Thyroid gland (tissue), 4 donors: ENCODE data around the gene DEFB124. TPM values are rescaled to one million over a fixed set of nuclear protein-coding genes. Genes with fewer than 3 reads are reported as not detected.
A peak's percentile ranks its signal among the peaks of the same experiment; 100 is the strongest.
"Not testable (repeated sequence)": the region's sequence is repeated elsewhere in the genome, so short reads cannot be mapped to it uniquely, and the experiment has no call there.

Experiments used
- DNase-seq, 2 donors: peaks; one replicate each; pipeline ENCODE4 v3.0.0-alpha.2; 2019
- H3K27ac ChIP-seq, 3 donors: fragments of 200-600 bp; sonication (generic); 1 replicate in 2 of 3; 2 replicates in 1 of 3; pipeline ENCODE4 v1.5.1; 2016 to 2019; ENCODE audit warnings: mild to moderate bottlenecking in 1 of 3, moderate library complexity in 1 of 3
- H3K27me3 ChIP-seq: fragments of 200-600 bp; sonication (generic); one replicate; pipeline ENCODE4 v1.5.1; 2019
- H3K36me3 ChIP-seq, 2 donors: fragments of 200-600 bp; sonication (generic); one replicate each; pipeline ENCODE4 v1.5.1; 2016 to 2019
- H3K4me1 ChIP-seq, 2 donors: fragments of 200-600 bp; sonication (generic); one replicate each; pipeline ENCODE4 v1.5.1; 2017 to 2019
- H3K4me3 ChIP-seq, 3 donors: fragments of 200-600 bp; sonication (generic); replicated peaks in 1 of 3; 1 replicate in 2 of 3; 2 replicates in 1 of 3; pipeline ENCODE4 v1.5.1; 2016; ENCODE audit warnings: mild to moderate bottlenecking in 1 of 3
- H3K9me3 ChIP-seq: fragments of 200-600 bp; sonication (generic); one replicate; pipeline ENCODE4 v1.5.1; 2017
- CTCF ChIP-seq, 6 experiments: fragments of 200-600 bp in 3 of 6; fragments of 450-650 bp in 3 of 6; sonication (generic) in 3 of 6; IDR thresholded peaks; one replicate each; pipeline ENCODE4 v1.5.1; 2016 to 2019; ENCODE audit warnings: antibody characterized with exemption in 6 of 6, mild to moderate bottlenecking in 2 of 6, inconsistent platforms in 1 of 6, moderate library complexity in 1 of 6
- POLR2A ChIP-seq, 2 donors: fragments of 450-650 bp; IDR thresholded peaks; one replicate each; pipeline ENCODE4 v1.6.1; 2017; ENCODE audit warnings: antibody characterized with exemption in 2 of 2, mild to moderate bottlenecking in 2 of 2, moderate library complexity in 1 of 2
- WGBS, 2 donors: methylation state at CpG; one replicate each; pipeline ENCODE4 v1.1.5; 2017; 5-methylcytosine and 5-hydroxymethylcytosine counted together
- intact Hi-C: fragments of 100-400 bp; cut with DNase I; formaldehyde crosslinking; loops from one replicate; pipeline ENCODE4 v1.15.1; 2023
- total RNA-seq, 4 donors: library from RNA; depleted of rRNA; stranded (reverse); fragments of >200 nt; gene quantifications; one replicate each; pipeline ENCODE4 v1.2.3, GENCODE V29; 2016

DEFB124 gene
- total RNA-seq, 4 donors from 2014 or later = not detected

DNA sequence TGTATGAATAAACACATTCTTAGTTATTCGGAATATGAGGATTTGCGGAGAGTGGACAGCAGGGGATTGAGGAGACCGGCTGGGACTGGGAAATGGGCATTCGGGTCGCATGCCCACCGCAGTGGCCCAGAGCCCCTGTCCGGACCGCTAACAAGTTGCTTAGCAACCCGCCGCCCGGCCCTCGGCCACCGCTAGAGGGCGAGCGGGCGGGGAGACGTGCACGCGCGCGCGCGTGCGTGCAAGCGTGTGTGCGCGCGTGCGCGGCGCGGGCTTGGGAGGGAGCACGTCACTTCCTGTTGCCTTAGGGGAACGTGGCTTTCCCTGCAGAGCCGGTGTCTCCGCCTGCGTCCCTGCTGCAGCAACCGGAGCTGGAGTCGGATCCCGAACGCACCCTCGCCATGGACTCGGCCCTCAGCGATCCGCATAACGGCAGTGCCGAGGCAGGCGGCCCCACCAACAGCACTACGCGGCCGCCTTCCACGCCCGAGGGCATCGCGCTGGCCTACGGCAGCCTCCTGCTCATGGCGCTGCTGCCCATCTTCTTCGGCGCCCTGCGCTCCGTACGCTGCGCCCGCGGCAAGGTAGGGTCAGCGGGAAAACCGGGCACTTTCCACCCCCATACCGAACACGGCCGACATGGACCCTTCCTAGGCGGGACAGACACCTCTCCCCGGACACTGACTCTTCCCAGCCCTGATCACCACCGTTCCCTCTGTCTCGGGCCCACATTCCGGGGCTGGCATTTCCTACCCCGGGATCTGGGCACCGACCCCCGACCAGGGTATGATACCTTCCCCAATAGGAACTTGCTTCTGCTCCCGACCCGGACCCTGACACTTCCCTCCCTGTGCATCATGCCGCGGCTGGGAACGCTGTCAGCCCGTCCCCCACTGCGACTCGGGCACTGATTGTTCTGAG lies 39.5 kb upstream of the DEFB124 start, which contains the start of gene HM13:
Gene HM13 (plus strand): TSS at position 289 of the 918 bp plus-strand sequence. CDS start 110 bp downstream, at position 399.
- H3K27ac ChIP-seq = peak within 1 kb of the TSS in 2 of 3 donors; percentile 71 to 74
- no peaks in the 10 kb centered on the region for H3K36me3 ChIP-seq
- 0 to 1% methylated on average over 37 to 42 of the region's 86 CpGs for WGBS, 2 donors
- intact Hi-C loops = no loop called here
- peak within 1 kb of the TSS; percentile 62 to 92 (median 86) for H3K4me3 ChIP-seq
- peak; percentile 88 to 93 for DNase-seq
- H3K9me3 ChIP-seq = no peaks in the 10 kb centered on the region
- H3K4me1 ChIP-seq = peaks cover 27 to 43% of the 10 kb centered on the region in 2 donors
- H3K27me3 ChIP-seq = no peaks in the 10 kb centered on the region
- peak; percentile 62 to 99 (median 98) for TF ChIP-seq CTCF (IDR thresholded peaks at IDR 0.05)
- TF ChIP-seq POLR2A (IDR thresholded peaks at IDR 0.05) = peak; percentile 26 to 85

DNA sequence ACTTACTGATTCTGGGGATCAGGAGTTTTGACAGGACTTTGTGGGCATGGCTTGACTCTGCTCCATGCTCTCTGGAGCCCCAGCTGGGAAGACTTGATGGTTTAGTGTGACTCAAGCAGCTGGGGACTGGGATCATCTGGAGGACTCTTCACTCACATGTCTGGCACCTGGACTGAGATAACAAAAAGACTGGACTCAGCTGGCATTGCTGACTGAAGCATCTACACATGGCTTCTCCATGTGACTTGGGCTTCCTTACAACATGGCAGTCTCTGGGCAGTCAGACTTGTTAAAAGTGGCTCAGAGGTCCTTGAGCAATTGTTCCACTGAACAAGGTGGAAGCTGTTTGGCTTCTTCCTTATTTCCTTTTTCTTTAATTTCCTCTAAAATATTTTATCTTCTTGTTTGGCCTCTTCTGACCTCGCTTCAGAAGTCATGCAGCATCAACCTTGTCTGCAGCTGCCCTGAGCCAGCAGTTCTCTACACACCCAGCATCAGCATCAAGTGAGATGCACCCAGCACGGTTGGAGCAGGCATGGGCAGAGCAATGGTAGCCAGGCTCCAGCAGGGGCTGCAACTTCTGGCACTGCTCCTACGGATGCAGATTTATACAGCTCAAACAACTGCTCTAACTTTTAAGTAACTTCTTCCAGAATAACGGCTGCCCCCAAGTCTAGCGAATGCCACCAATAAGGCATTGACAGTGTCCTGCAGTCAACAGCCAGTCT lies 33.8 kb upstream of the DEFB124 start:
- H3K4me1 ChIP-seq = no peaks in the 10 kb centered on the region
- no peak for DNase-seq
- no peaks in the 10 kb centered on the region for H3K36me3 ChIP-seq
- no peak for TF ChIP-seq POLR2A (IDR thresholded peaks at IDR 0.05)
- no peak for TF ChIP-seq CTCF (IDR thresholded peaks at IDR 0.05)
- intact Hi-C loops = no loop called here
- no peaks in the 10 kb centered on the region for H3K9me3 ChIP-seq
- H3K27me3 ChIP-seq = no peaks in the 10 kb centered on the region
- H3K27ac ChIP-seq = no peak overlapping the region
- H3K4me3 ChIP-seq = no peak overlapping the region
- WGBS, 2 donors = 83 to 84% methylated on average over 5 of the region's 5 CpGs

DNA sequence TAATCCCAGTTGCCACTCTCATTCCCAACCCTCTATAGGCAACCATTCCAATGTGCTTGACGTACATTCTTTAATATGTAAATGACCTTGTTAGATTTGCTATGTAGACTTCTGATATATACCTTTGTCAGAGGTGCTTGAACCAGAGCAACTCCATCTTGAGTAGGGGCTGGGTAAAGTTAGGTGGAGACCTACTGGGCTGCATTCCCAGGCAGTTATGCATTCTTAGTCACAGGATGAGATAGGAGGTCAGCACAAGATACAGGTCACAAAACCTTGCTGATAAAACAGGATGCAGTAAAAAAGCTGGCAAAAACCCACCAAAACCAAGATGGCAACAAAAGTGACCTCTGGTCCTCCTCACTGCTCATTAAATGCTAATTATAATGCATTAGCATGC lies 31.0 kb upstream of the DEFB124 start:
- intact Hi-C loops = no loop called here
- 95 to 97% methylated on average over 1 of the region's 1 CpG for WGBS, 2 donors
- no peaks in the 10 kb centered on the region for H3K27me3 ChIP-seq
- no peak for TF ChIP-seq CTCF (IDR thresholded peaks at IDR 0.05)
- TF ChIP-seq POLR2A (IDR thresholded peaks at IDR 0.05) = no peak
- no peaks in the 10 kb centered on the region for H3K9me3 ChIP-seq
- no peak overlapping the region for H3K27ac ChIP-seq
- no peak overlapping the region for H3K4me3 ChIP-seq
- no peak for DNase-seq
- no peaks in the 10 kb centered on the region for H3K36me3 ChIP-seq
- no peaks in the 10 kb centered on the region for H3K4me1 ChIP-seq

DNA sequence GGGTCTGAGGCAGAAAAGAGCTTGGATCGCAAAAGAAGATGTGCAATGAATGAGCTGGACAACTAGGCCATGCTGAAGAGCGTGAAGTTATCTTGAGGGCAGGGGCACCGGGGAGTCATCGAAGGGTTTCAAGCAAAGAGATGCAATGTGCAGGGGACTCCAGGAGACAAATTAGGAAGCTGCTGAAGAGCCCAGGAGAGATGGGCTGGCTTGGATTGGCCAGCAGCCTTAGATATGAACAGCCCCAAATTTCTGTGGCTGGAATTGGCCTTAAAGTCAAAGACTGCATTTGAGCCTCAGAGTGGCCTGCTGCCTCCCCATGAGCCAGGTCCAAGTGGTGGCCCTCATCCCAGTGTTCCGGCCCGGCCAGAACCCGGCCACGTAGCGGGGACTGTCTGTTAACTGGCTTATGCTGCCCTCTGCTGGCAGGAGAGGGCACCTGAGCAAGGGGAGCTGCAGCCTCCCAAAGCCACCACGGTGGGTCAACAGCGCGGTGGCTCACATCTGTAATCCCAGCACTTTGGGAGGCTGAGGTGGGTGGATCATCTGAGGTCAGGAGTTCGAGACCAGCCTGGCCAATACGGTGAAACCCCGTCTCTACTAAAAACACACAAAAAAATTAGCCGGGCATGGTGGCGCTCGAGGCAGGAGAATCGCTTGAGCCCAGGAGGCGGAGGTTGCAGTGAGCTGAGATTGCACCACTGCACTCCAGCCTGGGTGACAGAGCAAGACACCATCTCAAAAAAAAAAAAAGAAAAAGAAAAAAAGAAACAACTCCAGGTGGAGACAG lies 28.2 kb upstream of the DEFB124 start:
- H3K4me3 ChIP-seq, H3K27me3 ChIP-seq, H3K27ac ChIP-seq, H3K4me1 ChIP-seq, H3K36me3 ChIP-seq, H3K9me3 ChIP-seq: not testable (repeated sequence)
- TF ChIP-seq CTCF (IDR thresholded peaks at IDR 0.05) = peak; percentile 75 to 94 (median 92)
- WGBS, 2 donors = 34 to 44% methylated on average over 13 to 20 of the region's 20 CpGs
- peak; percentile 80 to 86 for DNase-seq
- intact Hi-C loops = loop anchor here (5.0 kb wide), 1 partner anchor 41 kb away; no protein-coding TSS in a partner anchor
